Measurements from ENCODE around the gene DNLZ.

Gene DNLZ

DNA sequence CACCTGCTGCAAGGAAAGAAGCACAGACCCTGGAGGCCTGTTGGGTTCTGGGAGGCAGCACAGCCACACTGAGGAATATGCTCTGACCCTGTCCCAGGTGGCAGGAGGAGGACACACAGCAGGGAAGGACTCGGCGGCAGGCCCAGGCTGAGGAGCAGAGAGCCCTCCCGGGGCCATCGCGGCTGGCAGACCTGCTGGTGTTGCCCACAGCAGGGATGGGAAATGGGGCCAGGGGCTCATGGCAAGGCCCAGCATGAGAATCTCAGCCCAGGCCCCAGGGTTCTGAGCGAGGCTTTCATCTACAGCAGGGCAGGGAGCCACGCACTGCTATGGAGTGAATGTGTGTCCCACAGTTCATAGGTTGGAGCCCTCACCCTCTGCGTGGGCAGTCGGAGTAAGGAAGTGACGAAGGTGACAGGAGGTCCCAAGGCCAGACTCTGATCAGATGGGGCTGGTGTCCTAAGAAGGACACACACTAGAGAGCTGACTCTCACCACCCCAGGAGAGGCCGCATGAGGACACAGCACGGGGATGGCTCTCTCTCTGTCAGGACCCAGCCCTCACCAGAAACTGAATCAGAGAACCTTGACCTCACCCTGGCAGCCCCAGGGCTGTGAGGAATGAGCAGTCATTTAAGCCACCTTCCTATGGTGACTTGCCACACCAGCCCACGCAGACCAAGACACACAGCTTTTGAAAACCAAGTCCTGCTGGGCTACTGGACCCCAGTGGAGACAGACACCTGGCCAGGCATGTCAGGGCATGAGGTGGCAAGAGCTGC, 46.5 kb downstream of the DNLZ start:
- DNase-seq (ENCODE audit: low read depth): no peak

DNA sequence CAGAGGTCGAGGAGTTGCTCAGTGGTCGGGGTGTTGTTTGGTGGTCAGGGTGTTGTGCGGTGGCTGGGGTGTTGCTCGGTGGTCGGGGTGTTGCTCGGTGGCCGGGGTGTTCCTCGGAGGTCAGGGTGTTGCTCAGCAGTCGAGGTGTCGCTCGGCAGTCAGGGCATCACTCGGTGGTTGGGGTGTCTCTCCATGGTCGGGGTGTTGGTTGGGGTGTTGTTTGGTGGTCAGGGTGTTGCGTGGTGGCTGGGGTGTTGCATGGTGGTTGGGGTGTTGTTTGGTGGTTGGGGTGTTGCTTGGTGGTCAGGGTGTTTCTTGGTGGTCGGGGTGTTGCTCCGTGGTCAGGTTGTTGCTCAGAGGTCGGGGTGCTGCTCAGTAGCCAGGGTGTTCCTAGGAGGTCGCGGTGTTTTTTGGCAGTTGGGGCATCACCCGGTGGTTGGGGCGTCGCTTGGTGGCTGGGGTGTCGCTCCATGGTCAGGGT, 47.2 kb downstream of the DNLZ start:
- DNase-seq (ENCODE audit: low read depth): no peak

DNA sequence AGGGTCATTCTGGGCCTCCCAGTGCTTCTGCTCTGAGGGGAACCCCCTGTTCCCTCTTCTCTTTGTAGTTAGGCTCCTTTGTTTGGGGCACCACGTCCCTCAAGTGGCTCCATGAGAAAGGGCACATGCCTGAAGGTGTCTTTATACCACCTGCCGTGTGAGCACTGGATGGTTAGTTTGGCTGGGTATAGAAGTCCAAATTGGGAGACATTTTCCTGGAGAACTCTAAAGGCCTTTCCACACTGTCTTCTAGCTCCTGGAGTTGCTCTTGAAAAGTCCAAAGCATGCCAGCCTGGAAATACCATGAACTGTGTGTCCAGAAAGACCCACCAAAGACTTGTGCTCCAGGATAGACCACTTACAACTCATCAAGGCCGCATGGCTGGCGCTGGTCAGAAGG, 48.6 kb downstream of the DNLZ start:
- DNase-seq (ENCODE audit: low read depth): no peak

DNA sequence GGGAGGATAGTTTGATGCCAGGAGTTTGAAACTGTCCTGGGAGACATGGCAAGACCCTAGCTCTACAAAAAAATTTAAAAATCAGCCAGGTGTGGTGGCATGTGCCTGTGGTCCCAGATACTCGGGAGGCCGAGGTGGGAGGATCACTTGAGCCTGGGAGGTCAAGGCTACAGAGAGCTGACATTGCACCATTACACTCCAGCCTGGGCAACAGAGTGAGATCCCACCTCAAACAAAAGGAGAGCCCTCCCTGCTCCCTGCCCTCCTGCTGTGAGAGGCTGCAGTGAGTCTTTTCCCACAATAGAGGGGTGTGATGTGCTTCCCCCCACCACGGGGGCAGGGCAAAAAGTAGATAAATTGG, 49.5 kb downstream of the DNLZ start:
- no peak for DNase-seq (ENCODE audit: low read depth)

DNA sequence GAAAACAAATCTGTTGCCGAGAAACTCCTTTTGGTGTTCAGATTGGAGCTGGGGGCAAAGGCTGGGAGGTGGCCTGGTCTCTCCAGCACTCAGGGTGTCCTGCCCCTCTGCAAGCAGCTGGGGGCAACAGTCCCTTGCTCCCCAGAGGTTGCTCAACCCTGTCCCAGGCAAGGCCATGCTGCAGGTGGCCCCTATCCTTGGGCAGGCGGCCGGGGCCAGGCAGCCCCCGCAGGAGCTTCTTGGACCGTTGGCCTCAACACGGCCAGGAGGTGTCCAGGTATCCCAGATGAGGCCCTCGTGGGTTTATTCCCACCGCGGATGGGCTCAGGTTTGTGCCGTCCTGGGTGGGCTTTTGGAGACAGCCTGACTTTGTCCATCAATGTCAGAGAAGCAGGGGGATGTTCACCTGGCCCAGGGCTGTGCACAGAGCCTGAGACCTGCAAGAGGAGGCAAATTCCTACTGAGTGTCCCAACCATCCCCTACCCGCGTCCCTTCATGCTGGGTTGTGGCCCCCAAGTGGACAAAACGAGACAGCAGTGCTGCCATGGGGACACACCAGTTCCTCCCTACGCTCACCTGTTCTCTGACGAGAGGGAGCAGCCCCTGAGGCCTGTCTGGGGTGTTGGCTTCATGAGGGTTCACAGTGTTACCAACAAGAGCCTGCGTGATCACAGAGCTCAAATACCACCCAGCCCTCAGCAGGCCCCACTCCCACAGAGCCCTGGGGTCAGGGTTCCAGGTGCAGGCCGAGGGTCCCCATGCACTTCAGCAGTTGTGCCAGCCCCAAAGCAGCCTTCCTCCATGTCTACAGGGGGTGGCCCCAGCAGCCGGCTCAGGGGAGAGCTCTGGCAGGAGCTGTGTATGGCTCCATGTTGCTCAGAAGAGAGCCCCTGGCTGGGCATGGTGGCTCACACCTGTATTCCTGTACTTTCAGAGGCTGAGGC, 50.2 kb downstream of the DNLZ start:
- no peak for DNase-seq (ENCODE audit: low read depth)

DNA sequence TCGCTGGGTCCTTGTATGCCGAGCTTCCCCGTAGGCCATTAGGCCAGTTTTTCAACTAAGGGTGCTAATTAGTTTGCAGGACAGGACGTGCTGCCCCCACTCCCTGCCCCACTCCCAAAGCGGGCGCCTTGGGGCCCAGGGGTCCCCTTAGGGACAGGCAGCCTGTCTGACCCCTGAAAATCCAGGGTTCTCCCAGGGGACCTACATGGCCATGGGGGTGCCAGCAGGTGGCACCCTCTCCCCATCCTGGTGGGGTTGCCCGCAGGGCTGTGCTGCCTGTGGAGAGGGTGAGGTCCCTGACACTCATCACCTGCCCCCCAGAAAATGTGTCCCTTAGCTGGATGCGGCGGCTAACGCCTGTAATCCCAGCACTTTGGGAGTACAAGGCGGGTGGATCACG, 51.1 kb downstream of the DNLZ start:
- no peak for DNase-seq (ENCODE audit: low read depth)

DNA sequence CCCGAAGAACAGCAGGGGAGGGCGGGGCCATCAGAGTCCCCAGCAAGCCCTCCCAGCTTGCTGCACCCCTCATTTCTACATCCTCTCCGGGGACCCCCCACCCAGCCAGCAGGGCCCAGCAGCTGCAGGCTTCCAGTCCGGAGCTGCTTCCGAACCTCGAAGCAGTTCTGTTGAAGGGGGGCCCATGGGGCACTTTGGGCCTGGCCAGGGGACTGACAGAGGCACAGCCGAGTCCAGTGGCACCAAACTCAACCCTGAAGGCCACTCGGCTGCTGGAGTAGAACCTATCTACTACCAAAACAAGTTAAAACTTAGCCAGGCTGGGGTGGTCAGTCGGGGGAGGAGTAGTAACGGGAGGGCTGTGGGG, 51.6 kb downstream of the DNLZ start:
- no peak for DNase-seq (ENCODE audit: low read depth)

DNA sequence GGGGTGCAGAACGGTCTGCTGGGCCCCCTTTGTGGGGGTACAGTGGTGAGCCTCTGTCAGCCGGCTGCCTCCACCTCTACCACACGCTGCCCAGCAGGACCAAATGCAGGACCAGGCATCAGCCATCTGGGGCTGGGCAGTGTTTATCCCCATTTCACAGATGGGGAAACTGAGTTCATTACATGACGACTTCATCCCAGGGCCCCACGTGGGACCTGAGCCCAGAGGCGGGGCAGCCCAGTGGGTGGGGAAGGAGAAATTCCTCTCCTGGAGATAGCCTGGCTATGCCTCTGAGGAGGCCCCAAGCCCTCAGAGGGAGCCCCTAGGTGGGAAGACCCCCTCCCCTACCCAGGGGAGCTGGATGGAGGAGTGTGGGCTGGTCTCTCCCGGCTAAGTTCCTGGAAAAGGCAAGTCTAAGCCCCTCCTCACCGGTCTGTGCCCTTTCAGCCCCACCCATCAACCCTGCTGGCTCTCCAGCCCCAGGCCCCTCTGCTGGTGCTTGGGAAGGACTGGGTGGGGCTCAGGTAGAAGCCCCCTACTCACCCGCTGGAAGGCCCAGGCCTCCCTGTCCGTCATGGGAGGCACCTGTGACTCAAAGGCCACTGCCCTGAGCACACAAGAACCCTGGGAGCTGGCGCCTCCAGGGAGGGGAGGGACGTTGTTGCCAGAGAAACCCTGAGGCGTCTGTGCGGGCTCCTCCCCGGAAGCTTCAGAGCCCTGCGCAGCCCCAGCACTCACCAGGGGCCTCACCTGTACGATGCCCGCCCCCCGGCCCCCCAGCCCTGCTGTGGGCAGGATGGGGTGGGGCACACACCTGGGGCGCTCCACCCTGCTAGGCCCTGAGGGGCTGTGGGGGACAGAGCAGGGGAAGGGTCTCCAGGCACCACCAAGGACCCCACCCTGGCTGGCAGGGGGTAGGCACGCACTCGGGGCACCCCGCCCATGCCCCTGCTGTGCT, 52.2 kb downstream of the DNLZ start:
- DNase-seq (ENCODE audit: low read depth): no peak

DNA sequence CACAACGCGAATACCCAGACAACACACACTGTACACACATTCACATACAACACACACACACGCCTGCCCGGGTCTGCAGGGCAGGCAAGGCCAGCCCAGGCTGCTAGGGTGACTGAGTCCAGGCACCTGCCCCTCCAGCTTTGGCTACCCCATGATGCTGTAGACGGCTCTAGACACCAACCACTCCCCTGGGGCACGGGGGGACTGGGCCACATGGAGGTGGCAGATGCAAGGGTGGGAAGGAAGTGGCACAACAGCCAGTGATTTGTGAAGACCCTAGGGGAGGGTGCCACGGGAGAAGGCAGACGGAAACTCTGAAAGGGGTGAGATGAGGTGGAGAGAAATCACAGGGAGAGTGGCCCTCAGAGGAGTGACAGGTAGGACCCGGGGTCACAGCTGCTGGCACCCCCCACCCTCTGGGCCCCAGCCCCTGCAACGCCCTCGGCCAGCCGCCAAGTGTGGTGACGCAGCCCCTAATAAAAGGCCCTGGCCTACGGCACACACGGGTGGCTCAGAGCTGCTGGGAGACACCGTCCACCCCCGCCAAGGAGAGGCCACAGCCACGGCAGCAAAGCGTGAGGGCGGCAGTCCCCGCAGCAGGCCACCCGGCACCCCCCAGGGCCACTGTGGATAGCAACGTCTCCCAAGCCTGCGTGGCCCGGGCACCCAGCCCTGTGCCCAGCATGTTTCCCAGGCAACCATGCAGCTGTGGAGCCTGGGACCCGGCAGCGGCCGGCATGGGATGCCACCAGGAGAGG, 53.1 kb downstream of the DNLZ start:
- no peak for DNase-seq (ENCODE audit: low read depth)

DNA sequence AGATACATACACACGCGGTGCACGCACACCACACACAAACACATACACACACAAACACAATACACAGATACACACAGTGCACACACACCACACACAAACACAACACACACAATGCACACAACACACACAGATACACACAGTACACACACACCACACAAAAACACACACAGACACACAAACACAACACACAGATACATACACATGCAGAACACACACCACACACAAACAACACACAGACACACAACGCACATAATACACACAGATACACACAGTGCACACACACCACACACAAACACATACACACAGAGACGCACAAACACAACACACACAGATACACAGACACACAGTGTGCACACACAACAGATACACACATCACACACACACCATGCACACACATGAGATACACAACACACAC, 53.7 kb downstream of the DNLZ start:
- no peak for DNase-seq (ENCODE audit: low read depth)

Data from stimulated activated CD8-positive, alpha-beta memory T cell treated with anti-CD3 and anti-CD28 coated beads, Interleukin-7, amount 100 ng/mL, for 24 hours (primary cell).